BE2C (cell line): ENCODE measurements around the gene OAS3.

Experiments used
- DNase-seq: peaks from one replicate; pipeline ENCODE4 v3.0.0-alpha.2; 2020
- H3K27me3 ChIP-seq: fragments of 250-450 bp; sonication (Bioruptor Pico); 2 replicates; pipeline ENCODE4 v1.5.1; 2020; ENCODE audit warnings: mild to moderate bottlenecking
- H3K36me3 ChIP-seq: fragments of 250-450 bp; sonication (Bioruptor Pico); 2 replicates; pipeline ENCODE4 v1.5.1; 2020; ENCODE audit warnings: mild to moderate bottlenecking
- H3K4me1 ChIP-seq: fragments of 250-450 bp; sonication (Bioruptor Pico); 2 replicates; pipeline ENCODE4 v1.5.1; 2020
- H3K4me3 ChIP-seq: 2 replicates; pipeline ENCODE4 v1.5.1; 2011; ENCODE audit warnings: low read depth, low read length
- H3K9me3 ChIP-seq: fragments of 250-450 bp; sonication (Bioruptor Pico); 2 replicates; pipeline ENCODE4 v1.5.1; 2020
- CTCF ChIP-seq: IDR thresholded peaks from 2 replicates; pipeline ENCODE4 v1.5.1; 2012; ENCODE audit warnings: mild to moderate bottlenecking, low read depth, low read length

The OAS3 gene

GRCh38 chr12:112930350-112930749 lies 7.9 kb upstream of the OAS3 start:
- TF ChIP-seq CTCF, result no peak
- Histone ChIP-seq H3K4me3 (no peak overlapping the region), H3K36me3 (no peaks in the 10 kb centered on the region), H3K9me3 (peaks cover 5% of the 10 kb centered on the region; the same call in 1 of the 2 replicates), H3K4me1 (no peaks in the 10 kb centered on the region; the same call in 1 of the 2 replicates), H3K27me3 (no peaks in the 10 kb centered on the region)
- no peak for DNase-seq

GRCh38 chr12:112932485-112933128 lies 5.7 kb upstream of the OAS3 start:
- Histone ChIP-seq H3K27me3 (no peaks in the 10 kb centered on the region), H3K4me3 (no peak overlapping the region), H3K4me1 (peaks cover 3% of the 10 kb centered on the region), H3K36me3 (no peaks in the 10 kb centered on the region), H3K9me3 (peaks cover 5% of the 10 kb centered on the region; the same call in 1 of the 2 replicates)
- no peak for TF ChIP-seq CTCF
- DNase-seq, result no peak

GRCh38 chr12:112933129-112933505 lies 5.2 kb upstream of the OAS3 start:
- Histone ChIP-seq H3K27me3 (no peaks in the 10 kb centered on the region), H3K9me3 (peaks cover 5% of the 10 kb centered on the region; the same call in 1 of the 2 replicates), H3K4me1 (peaks cover 3% of the 10 kb centered on the region), H3K36me3 (no peaks in the 10 kb centered on the region), H3K4me3 (no peak overlapping the region)
- no peak for DNase-seq
- no peak for TF ChIP-seq CTCF

GRCh38 chr12:112936264-112936663 lies 2.0 kb upstream of the OAS3 start:
- Histone ChIP-seq H3K36me3 (no peaks in the 10 kb centered on the region), H3K4me3 (no peak overlapping the region), H3K4me1 (peaks cover 15% of the 10 kb centered on the region), H3K27me3 (no peaks in the 10 kb centered on the region), H3K9me3 (no peaks in the 10 kb centered on the region)
- DNase-seq, result no peak
- TF ChIP-seq CTCF, result no peak

GRCh38 chr12:112936927-112937326 lies 1.3 kb upstream of the OAS3 start:
- Histone ChIP-seq H3K4me3 (no peak overlapping the region), H3K36me3 (no peaks in the 10 kb centered on the region; the same call in 1 of the 2 replicates), H3K9me3 (no peaks in the 10 kb centered on the region), H3K27me3 (no peaks in the 10 kb centered on the region), H3K4me1 (peaks cover 15% of the 10 kb centered on the region)
- TF ChIP-seq CTCF, result no peak
- no peak for DNase-seq

GRCh38 chr12:112938751-112939150 lies 477 bp downstream of the OAS3 start:
- Histone ChIP-seq H3K4me1 (peaks cover 15% of the 10 kb centered on the region), H3K27me3 (no peaks in the 10 kb centered on the region), H3K4me3 (peak overlapping the region; percentile 88), H3K36me3 (peaks cover 7% of the 10 kb centered on the region), H3K9me3 (no peaks in the 10 kb centered on the region)
- DNase-seq, result no peak
- TF ChIP-seq CTCF, result no peak
